B cell (primary cell): ENCODE data around the gene TNRC6C. TPM values are rescaled to one million over a fixed set of nuclear protein-coding genes. Genes with fewer than 3 reads are reported as not detected.

Source experiments
- ATAC-seq: fragments of 200-7000 bp; cut with Tn5 transposase; one replicate; pipeline ENCODE4 v1.10.0; 2021; ENCODE audit warnings: low read depth, mild to moderate bottlenecking, moderate number of reproducible peaks, moderate library complexity
- CTCF ChIA-PET: fragments of 350-600 bp; sonication (Branson Sonifier 250); formaldehyde crosslinking; loops from one replicate; lab custom pipeline; 2021; ENCODE audit warnings: antibody characterized with exemption, inconsistent platforms; lab: Charles Lee
- POLR2A ChIA-PET: fragments of 350-600 bp; sonication (Branson Sonifier 250); formaldehyde crosslinking; loops from one replicate; lab custom pipeline; 2021; ENCODE audit warnings: antibody characterized with exemption; lab: Charles Lee
- DNase-seq: peaks from one replicate; pipeline ENCODE4 v3.0.0; 2013
- H2AFZ ChIP-seq: 2 replicates; pipeline ENCODE4 v1.6.1; 2012; ENCODE audit warnings: mild to moderate bottlenecking, low read depth, low read length; ENCODE audit not compliant: insufficient read depth, poor library complexity, severe bottlenecking
- H3K27ac ChIP-seq, 2 donors: 1 replicate in 1 of 2; 2 replicates in 1 of 2; pipeline ENCODE4 v1.5.1; 2012 to 2013; ENCODE audit warnings: low read length in 2 of 2, mild to moderate bottlenecking in 2 of 2, moderate library complexity in 1 of 2
- H3K27me3 ChIP-seq, 4 experiments: fragments of 200-600 bp in 1 of 4; sonication (generic) in 1 of 4; replicated peaks in 1 of 4; 1 replicate in 2 of 4; 2 replicates in 2 of 4; pipeline versions ENCODE4 v1.6.1 to v1.7.0; 2013 to 2016; ENCODE audit warnings: low read length in 3 of 4, mild to moderate bottlenecking in 2 of 4, mixed read lengths in 1 of 4, moderate library complexity in 1 of 4; ENCODE audit not compliant: insufficient read depth in 4 of 4, control insufficient read depth in 3 of 4; ENCODE audit errors: control extremely low read depth in 1 of 4
- H3K36me3 ChIP-seq, 2 experiments: replicated peaks in 1 of 2; 1 replicate in 1 of 2; 2 replicates in 1 of 2; pipeline versions ENCODE4 v1.6.1 to v1.7.1; 2013; ENCODE audit warnings: low read length in 1 of 2; ENCODE audit not compliant: insufficient read depth in 2 of 2, control insufficient read depth in 1 of 2; ENCODE audit errors: control extremely low read depth in 1 of 2, extremely low read depth in 1 of 2
- H3K4me1 ChIP-seq, 2 donors: fragments of 200-600 bp in 1 of 2; sonication (generic) in 1 of 2; 1 replicate in 1 of 2; 2 replicates in 1 of 2; pipeline versions ENCODE4 v1.5.1 to v1.6.1; 2013 to 2017; ENCODE audit warnings: low read length in 2 of 2; ENCODE audit not compliant: control insufficient read depth in 2 of 2, insufficient read depth in 2 of 2
- H3K4me2 ChIP-seq: replicated peaks from 2 replicates; pipeline ENCODE3; 2012; ENCODE audit warnings: mild to moderate bottlenecking, low read depth, low read length; ENCODE audit not compliant: poor library complexity, severe bottlenecking
- H3K4me3 ChIP-seq, 5 experiments: fragments of 200-600 bp in 1 of 5; sonication (generic) in 1 of 5; 1 replicate in 3 of 5; 2 replicates in 2 of 5; pipeline versions ENCODE4 v1.5.1 to v1.7.0; 2011 to 2016; ENCODE audit warnings: low read length in 4 of 5, mild to moderate bottlenecking in 4 of 5, low read depth in 2 of 5, control low read depth in 1 of 5, moderate library complexity in 1 of 5; ENCODE audit not compliant: insufficient read depth in 1 of 5; ENCODE audit errors: control extremely low read depth in 1 of 5, extremely low read depth in 1 of 5
- H3K79me2 ChIP-seq: fragments of 200-600 bp; sonication (generic); one replicate; pipeline ENCODE4 v1.6.0; 2016; ENCODE audit warnings: low read length; ENCODE audit not compliant: control insufficient read depth, insufficient read depth
- H3K9ac ChIP-seq: fragments of 200-600 bp; sonication (generic); 2 replicates; pipeline ENCODE4 v1.6.1; 2017; ENCODE audit warnings: mild to moderate bottlenecking, low read length, moderate library complexity
- H3K9me3 ChIP-seq, 3 donors: one replicate each; pipeline versions ENCODE4 v1.6.1 to v1.7.1; 2013; ENCODE audit warnings: low read length in 2 of 3; ENCODE audit not compliant: control insufficient read depth in 2 of 3, insufficient read depth in 1 of 3; ENCODE audit errors: control extremely low read depth in 1 of 3
- H4K20me1 ChIP-seq: 2 replicates; pipeline ENCODE4 v1.6.0; 2012; ENCODE audit warnings: mild to moderate bottlenecking, low read length; ENCODE audit not compliant: insufficient read depth, control insufficient read depth, poor library complexity, severe bottlenecking
- H3K27ac Mint-ChIP-seq: one replicate; pipeline ENCODE4 v1.8.0; 2021; ENCODE audit warnings: mixed read lengths
- H3K27me3 Mint-ChIP-seq: one replicate; pipeline ENCODE4 v1.8.0; 2021; ENCODE audit warnings: mixed read lengths
- H3K4me1 Mint-ChIP-seq: one replicate; pipeline ENCODE4 v1.8.0; 2021; ENCODE audit warnings: mixed read lengths
- H3K4me3 Mint-ChIP-seq: one replicate; pipeline ENCODE4 v1.8.0; 2021; ENCODE audit warnings: mixed read lengths
- H3K9me3 Mint-ChIP-seq: one replicate; pipeline ENCODE4 v1.8.0; 2022; ENCODE audit warnings: mixed read lengths; ENCODE audit not compliant: insufficient read depth
- CTCF ChIP-seq: fragments of 200-600 bp; IDR thresholded peaks from one replicate; pipeline ENCODE4 v1.8.0; 2022; ENCODE audit warnings: antibody characterized with exemption, mild to moderate bottlenecking
- EZH2 ChIP-seq: IDR thresholded peaks from 2 replicates; pipeline ENCODE4 v1.6.1; 2012; ENCODE audit warnings: borderline replicate concordance, low read depth, mild to moderate bottlenecking, moderate library complexity, low read length; ENCODE audit not compliant: insufficient read depth, poor library complexity, severe bottlenecking
- WGBS: methylation state at CpG from one replicate; pipeline ENCODE4 v1.1.5; 2013; ENCODE audit warnings: missing lambda C conversion rate; ENCODE audit not compliant: insufficient coverage; 5-methylcytosine and 5-hydroxymethylcytosine counted together
- intact Hi-C: fragments of 100-400 bp; cut with micrococcal nuclease; formaldehyde crosslinking; loops from one replicate; pipeline ENCODE4 v1.10.0; 2022
- polyA plus RNA-seq: library from polyadenylated mRNA; depleted of rRNA; stranded (reverse); fragments of >200 nt; gene quantifications from 2 replicates; pipeline ENCODE4 v1.2.3, GENCODE V29; 2012
- total RNA-seq, 2 donors: library from RNA; stranded (reverse); fragments of 120-200 nt in 1 of 2; gene quantifications; 1 replicate in 1 of 2; 2 replicates in 1 of 2; pipeline versions ENCODE4 v1.2.3 to v1.2.4, GENCODE V29; 2013 to 2022

The TNRC6C gene
- total and polyA plus RNA-seq, 2 donors (not counting 1 experiment from before 2014, with no cell fraction given), result 3.9 to 63.8 TPM

- TF ChIP-seq CTCF (no peak), EZH2 (no peak)
- peaks cover 57% of the 10 kb centered on the region for H3K27me3 Mint-ChIP-seq
- ATAC-seq (no peak), DNase-seq (no peak)
- H3K9me3 ChIP-seq, result no peaks in the 10 kb centered on the region
- no peak overlapping the region for H3K4me3 ChIP-seq
- H3K4me2 ChIP-seq, result no peak overlapping the region
- H3K27me3 ChIP-seq, result peaks cover 0 to 54% (median 7%) of the 10 kb centered on the region in 4 experiments
- no peaks in the 10 kb centered on the region for H3K36me3 ChIP-seq
- H3K27ac ChIP-seq, result no peak overlapping the region
- no peaks in the 10 kb centered on the region for H3K9me3 Mint-ChIP-seq
- POLR2A ChIA-PET, result no interaction called here
- H3K4me1 Mint-ChIP-seq, result peaks cover 7% of the 10 kb centered on the region
- CTCF ChIA-PET, result no interaction called here
- no peak overlapping the region for H3K9ac ChIP-seq
- H4K20me1 ChIP-seq, result no peaks in the 10 kb centered on the region
- WGBS, result 87% methylated on average over 14 of the region's 14 CpGs
- intact Hi-C loops, result no loop called here
- H3K4me1 ChIP-seq, result no peaks in the 10 kb centered on the region
- no peak overlapping the region for H3K27ac Mint-ChIP-seq
- H2AFZ ChIP-seq, result no peak overlapping the region
- no peaks in the 10 kb centered on the region for H3K79me2 ChIP-seq
- no peak overlapping the region for H3K4me3 Mint-ChIP-seq
Observed at GRCh38 chr17:77929871-77930436, 28.5 kb upstream of the TNRC6C start.

- H3K4me3 Mint-ChIP-seq, result no peak overlapping the region
- peaks cover 7% of the 10 kb centered on the region for H3K4me1 Mint-ChIP-seq
- H3K27ac Mint-ChIP-seq, result no peak overlapping the region
- no peak for TF ChIP-seq CTCF
- TF ChIP-seq EZH2, result no peak
- Histone ChIP-seq H4K20me1 (no peaks in the 10 kb centered on the region), H3K27me3 (peaks cover 0 to 52% (median 7%) of the 10 kb centered on the region in 4 experiments), H3K27ac (no peak overlapping the region), H3K4me2 (no peak overlapping the region), H3K4me3 (no peak overlapping the region), H3K79me2 (no peaks in the 10 kb centered on the region), H3K36me3 (no peaks in the 10 kb centered on the region), H3K4me1 (no peaks in the 10 kb centered on the region), H3K9ac (no peak overlapping the region), H2AFZ (no peak overlapping the region), H3K9me3 (no peaks in the 10 kb centered on the region)
- intact Hi-C loops, result no loop called here
- no peak for DNase-seq
- ChIA-PET CTCF (no interaction called here), POLR2A (no interaction called here)
- no peak for ATAC-seq
- H3K9me3 Mint-ChIP-seq, result no peaks in the 10 kb centered on the region
- H3K27me3 Mint-ChIP-seq, result peaks cover 60% of the 10 kb centered on the region
- WGBS, result 47% methylated on average over 16 of the region's 24 CpGs
Observed at GRCh38 chr17:77930780-77931768, 27.4 kb upstream of the TNRC6C start.
